GM21381 (cell line): ENCODE data around the gene STXBP6.

ENCODE experiments used
- ATAC-seq: cut with Tn5 transposase; IDR thresholded peaks from one replicate; pipeline ENCODE4 v1.9.1; 2021; ENCODE audit warnings: mild to moderate bottlenecking, moderate library complexity; ENCODE audit not compliant: unreplicated experiment

The STXBP6 gene

GRCh38 chr14:25049568-25050268 lies at the start of gene STXBP6:
STXBP6 (minus strand) TSS chr14:25050147; CDS start chr14:24974818, 75,329 bp downstream.
- no peak for ATAC-seq

- no peak for ATAC-seq
Observed at GRCh38 chr14:25097120-25097519, 47.2 kb upstream of the STXBP6 start.

- ATAC-seq = no peak
Observed at GRCh38 chr14:25095736-25096437, 45.9 kb upstream of the STXBP6 start.

GRCh38 chr14:25094171-25094907 lies 44.4 kb upstream of the STXBP6 start:
- ATAC-seq = no peak

GRCh38 chr14:25092258-25092740 lies 42.4 kb upstream of the STXBP6 start:
- ATAC-seq = no peak

GRCh38 chr14:25090716-25091454 lies 40.9 kb upstream of the STXBP6 start:
- ATAC-seq = no peak

- ATAC-seq = no peak
Observed at GRCh38 chr14:25090256-25090655, 40.3 kb upstream of the STXBP6 start.

- no peak for ATAC-seq
Observed at GRCh38 chr14:25089496-25089895, 39.5 kb upstream of the STXBP6 start.

- no peak for ATAC-seq
Observed at GRCh38 chr14:25086821-25087396, 37.0 kb upstream of the STXBP6 start.

GRCh38 chr14:25086081-25086480 lies 36.1 kb upstream of the STXBP6 start:
- ATAC-seq = no peak

- no peak for ATAC-seq
Observed at GRCh38 chr14:25080682-25081081, 30.7 kb upstream of the STXBP6 start.

GRCh38 chr14:25079311-25079710 lies 29.4 kb upstream of the STXBP6 start:
- no peak for ATAC-seq

- no peak for ATAC-seq
Observed at GRCh38 chr14:25074099-25074685, 24.2 kb upstream of the STXBP6 start.

GRCh38 chr14:25069879-25070278 lies 19.9 kb upstream of the STXBP6 start:
- ATAC-seq = no peak

GRCh38 chr14:25067600-25067999 lies 17.7 kb upstream of the STXBP6 start:
- no peak for ATAC-seq

- no peak for ATAC-seq
Observed at GRCh38 chr14:25062022-25062321, 12.0 kb upstream of the STXBP6 start.

GRCh38 chr14:25056688-25057078 lies 6.7 kb upstream of the STXBP6 start:
- ATAC-seq = no peak

- ATAC-seq = no peak
Observed at GRCh38 chr14:25055992-25056687, 6.2 kb upstream of the STXBP6 start.

- ATAC-seq = no peak
Observed at GRCh38 chr14:25055005-25055404, 5.1 kb upstream of the STXBP6 start.

- no peak for ATAC-seq
Observed at GRCh38 chr14:25053585-25053984, 3.6 kb upstream of the STXBP6 start.
